Measurements from ENCODE around the gene TUNAR.
"Not testable (repeated sequence)": the region's sequence is repeated elsewhere in the genome, so short reads cannot be mapped to it uniquely, and the experiment has no call there.

The TUNAR gene

GRCh38 chr14:95920769-95921438 is 44.3 kb downstream of the TUNAR start:
- DNase-seq, result no peak

GRCh38 chr14:95922080-95922479 is 45.4 kb downstream of the TUNAR start:
- no peak for DNase-seq

DNA sequence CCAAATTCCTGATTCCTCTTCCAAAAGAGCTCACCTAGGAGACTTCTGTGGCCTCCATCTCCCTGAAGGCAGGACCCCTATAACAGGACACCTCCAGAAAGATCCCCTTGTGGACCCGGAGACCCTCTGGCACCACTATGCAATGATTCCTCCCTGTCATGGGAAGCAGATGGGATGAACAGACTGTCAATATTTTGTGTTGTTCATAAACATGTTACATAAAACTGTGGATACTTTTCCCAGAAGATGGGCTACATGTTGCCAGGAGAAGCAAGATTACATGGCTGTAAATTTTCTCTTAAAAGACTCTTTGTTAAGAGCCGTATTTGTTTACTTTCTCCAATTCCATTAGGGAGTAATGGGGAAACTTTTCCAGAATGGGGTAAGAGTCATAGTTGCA is 52.1 kb downstream of the TUNAR start:
- DNase-seq, result no peak

DNA sequence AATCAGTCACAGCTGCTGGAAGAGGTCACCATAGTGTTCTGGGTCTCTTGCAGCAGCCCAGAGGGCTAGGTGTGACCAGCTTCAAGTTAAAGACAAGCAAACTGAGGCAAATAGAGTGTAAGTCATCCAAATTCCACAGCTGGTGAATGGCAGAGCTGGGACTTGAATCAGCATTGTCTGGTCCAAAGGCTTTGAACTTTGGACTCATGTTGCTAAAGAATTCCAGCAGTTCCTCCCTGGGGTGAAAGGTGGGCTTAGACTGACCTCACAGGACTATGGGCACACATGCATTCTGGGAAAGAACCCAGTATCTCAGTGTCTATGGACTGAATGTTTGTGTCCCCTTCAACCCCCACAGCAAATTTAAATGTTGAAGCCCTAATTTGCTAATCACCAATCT is 54.8 kb downstream of the TUNAR start:
- DNase-seq, result no peak

GRCh38 chr14:95935228-95935822 is 58.7 kb downstream of the TUNAR start:
- peak; percentile 1 for DNase-seq

DNA sequence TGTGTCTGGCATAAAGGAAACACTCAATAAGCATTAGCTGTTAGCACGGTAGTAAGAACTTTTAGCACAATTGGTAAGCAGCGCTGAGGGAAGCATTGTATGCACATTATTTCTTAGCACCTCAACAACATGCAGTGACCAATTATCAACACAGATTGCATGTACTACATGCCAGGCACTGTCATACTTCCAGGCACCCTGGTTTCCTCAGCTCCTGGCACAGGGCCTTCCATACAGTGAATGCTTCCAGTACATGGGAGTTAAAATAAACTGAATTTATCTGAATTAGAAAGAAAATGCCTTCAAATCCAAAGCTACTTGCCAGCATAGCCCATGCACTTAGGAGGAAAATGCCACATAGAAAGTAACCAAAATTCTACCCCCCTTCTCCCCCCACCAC is 59.4 kb downstream of the TUNAR start:
- DNase-seq, result no peak

GRCh38 chr14:95939335-95939734 is 62.7 kb downstream of the TUNAR start:
- DNase-seq, result no peak

- DNase-seq, result no peak
Observed at GRCh38 chr14:95941897-95942296, 65.3 kb downstream of the TUNAR start.

DNA sequence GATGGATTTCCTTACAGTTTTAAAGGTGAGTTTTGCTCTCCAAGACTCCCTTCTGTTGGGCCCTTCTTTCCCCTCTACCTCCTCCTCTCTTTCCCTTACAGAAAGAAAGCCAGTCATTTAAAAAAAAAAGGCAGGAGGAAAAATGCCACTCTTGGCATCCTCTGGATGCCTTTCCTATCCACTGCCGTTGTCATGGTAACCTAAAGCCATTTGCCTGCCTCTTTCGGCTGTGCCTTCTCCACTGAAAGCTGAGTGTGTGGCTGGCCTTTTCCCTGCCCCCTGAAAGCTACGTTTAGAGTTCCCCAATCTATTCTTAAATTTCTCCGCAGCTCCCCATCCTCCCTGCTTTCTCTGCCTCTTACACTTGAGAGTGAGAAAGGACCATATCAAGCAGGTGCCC is 67.1 kb downstream of the TUNAR start:
- no peak for DNase-seq

DNA sequence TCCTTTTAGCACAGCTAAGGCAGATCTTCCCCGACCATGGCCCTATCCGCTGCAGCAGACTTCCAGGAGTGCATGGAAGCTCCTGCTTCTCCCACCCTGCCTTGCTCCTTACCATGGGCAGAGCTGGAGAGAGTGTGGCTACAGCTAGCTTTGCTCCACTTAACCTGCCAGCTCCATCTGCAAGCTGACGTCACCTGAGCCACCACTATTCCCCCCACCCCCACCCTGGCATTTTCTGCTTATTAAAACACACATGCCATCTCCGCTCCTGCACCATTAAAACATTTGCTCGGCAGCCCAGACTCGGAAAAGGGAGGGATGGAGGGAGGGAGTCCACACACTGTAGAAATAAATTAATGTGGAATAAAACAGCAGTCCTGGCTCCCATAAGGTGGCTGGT is 67.8 kb downstream of the TUNAR start:
- no peak for DNase-seq

GRCh38 chr14:95946867-95947266 is 70.2 kb downstream of the TUNAR start:
- DNase-seq, result no peak

DNA sequence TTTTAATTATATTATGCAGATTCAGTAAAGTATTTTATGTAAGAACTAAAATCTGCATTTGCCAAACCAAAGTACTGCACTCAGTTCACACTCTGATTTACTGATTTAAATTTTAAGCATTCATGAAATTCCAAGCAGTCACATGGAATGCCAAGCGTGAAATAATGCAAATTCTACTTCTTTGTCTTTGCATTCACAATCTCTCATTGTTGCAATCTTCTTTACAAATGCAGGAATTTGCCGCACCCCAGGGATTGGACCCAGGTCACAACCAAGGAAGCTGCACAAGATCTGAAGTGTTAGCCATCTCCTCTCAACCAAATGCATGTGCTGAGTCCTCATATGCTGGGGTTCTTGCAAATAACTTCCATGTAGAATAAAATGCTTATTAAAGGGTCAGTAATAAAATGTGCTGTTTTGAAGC is 71.9 kb downstream of the TUNAR start:
- no peak for DNase-seq

GRCh38 chr14:95951359-95951758 is 74.7 kb downstream of the TUNAR start:
- DNase-seq, result no peak

DNA sequence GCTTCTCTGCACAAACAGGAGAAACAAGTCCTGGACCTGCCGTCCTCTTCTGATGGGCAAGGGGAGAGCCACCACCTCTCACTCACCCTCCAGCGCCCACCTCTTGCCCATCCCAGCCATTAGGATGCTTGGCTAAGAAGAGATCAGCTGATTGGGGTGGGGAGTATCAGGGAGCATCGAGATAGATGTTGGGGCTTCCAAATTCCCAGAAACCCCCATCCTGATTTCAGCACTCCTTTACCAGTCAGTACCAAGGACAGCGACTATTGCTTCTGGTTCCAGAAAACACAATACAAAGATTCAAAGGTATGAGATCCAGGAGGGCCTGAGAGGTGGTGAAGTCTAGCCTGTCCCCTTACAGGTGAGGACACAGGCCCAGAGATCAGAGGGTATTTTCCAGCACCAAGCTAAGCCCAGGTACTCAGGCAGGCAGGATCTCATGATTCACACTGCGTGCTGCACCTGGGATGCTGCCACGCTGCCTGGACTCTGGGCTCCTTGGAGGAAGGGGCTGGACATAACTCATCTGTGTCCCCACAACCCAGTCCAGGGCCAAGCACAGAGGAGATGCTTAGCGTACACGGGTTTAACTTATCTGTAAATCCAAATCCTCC is 76.6 kb downstream of the TUNAR start:
- no peak for DNase-seq

GRCh38 chr14:95956601-95957460 is 80.2 kb downstream of the TUNAR start:
- no peak for DNase-seq

- DNase-seq, result no peak
Observed at GRCh38 chr14:95958105-95958504, 81.5 kb downstream of the TUNAR start.

- no peak for DNase-seq
Observed at GRCh38 chr14:95959317-95959716, 82.7 kb downstream of the TUNAR start.

- DNase-seq, result no peak
Observed at GRCh38 chr14:95961481-95961880, 84.8 kb downstream of the TUNAR start.

GRCh38 chr14:95964901-95965300 is 88.3 kb downstream of the TUNAR start:
- DNase-seq, result no peak

DNA sequence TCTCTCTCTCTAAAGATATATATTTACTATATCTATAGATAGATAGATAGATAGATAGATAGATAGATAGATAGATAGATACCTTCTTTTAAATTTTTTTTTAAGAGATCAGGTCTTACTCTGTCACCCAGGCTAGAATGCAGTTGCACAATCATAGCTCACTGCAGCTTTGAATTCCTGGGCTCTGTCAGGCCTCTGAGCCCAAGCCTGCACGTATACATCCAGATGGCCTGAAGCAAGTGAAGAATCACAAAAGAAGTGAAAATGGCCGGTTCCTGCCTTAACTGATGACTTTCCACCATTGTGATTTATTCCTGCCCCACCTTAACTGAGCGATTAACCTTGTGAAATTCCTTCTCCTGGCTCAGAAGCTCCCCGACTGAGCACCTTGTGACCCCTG is 91.4 kb downstream of the TUNAR start:
- not testable (repeated sequence) for DNase-seq

Data from suppressor macrophage treated with lipopolysaccharide for 4 hours (primary cell).